IMR-90 (cell line): Measurements from ENCODE around the gene TRAPPC2L.

ENCODE experiments used
- BHLHE40 ChIP-seq: fragments of 150-350 bp; IDR thresholded peaks from 2 replicates; pipeline ENCODE4 v1.6.1; 2016; ENCODE audit warnings: mild to moderate bottlenecking, low read depth, low read length
- CHD1 ChIP-seq: IDR thresholded peaks from 2 replicates; pipeline ENCODE4 v1.6.1; 2012; ENCODE audit warnings: low read depth, low read length, improper control_type of control experiment
- FOS ChIP-seq: fragments of 150-350 bp; IDR thresholded peaks from 2 replicates; pipeline ENCODE4 v1.6.1; 2016; ENCODE audit warnings: low read depth, low read length
- POLR2A ChIP-seq: IDR thresholded peaks from 2 replicates; pipeline ENCODE4 v1.6.1; 2012; ENCODE audit warnings: mild to moderate bottlenecking, low read depth, low read length
- RAD21 ChIP-seq: IDR thresholded peaks from 2 replicates; pipeline ENCODE4 v1.6.1; 2012; ENCODE audit warnings: low read length, improper control_type of control experiment
- RCOR1 ChIP-seq: IDR thresholded peaks from 2 replicates; pipeline ENCODE4 v1.6.1; 2012; ENCODE audit warnings: mild to moderate bottlenecking, low read length, improper control_type of control experiment; ENCODE audit not compliant: insufficient replicate concordance
- RFX5 ChIP-seq: IDR thresholded peaks from 2 replicates; pipeline ENCODE4 v1.8.0; 2012; ENCODE audit warnings: low read depth, mild to moderate bottlenecking, low read length, moderate library complexity
- SMC3 ChIP-seq: fragments of 150-350 bp; IDR thresholded peaks from 2 replicates; pipeline ENCODE4 v1.6.1; 2016; ENCODE audit warnings: low read depth, mild to moderate bottlenecking, antibody characterized with exemption, low read length, moderate library complexity
- TF ChIP-seq, protein P1 (sequence below): conservative IDR thresholded peaks from 2 replicates; pipeline ENCODE4 v1.5.1; 2012; ENCODE audit warnings: mild to moderate bottlenecking, low read depth, low read length, improper control_type of control experiment
- TF ChIP-seq, protein P2 (sequence below): fragments of 150-350 bp; IDR thresholded peaks from 2 replicates; pipeline ENCODE4 v1.6.1; 2017; ENCODE audit warnings: mild to moderate bottlenecking, antibody characterized with exemption, low read length, low read depth
- TF ChIP-seq, protein P3 (sequence below): fragments of 150-350 bp; IDR thresholded peaks from 2 replicates; pipeline ENCODE4 v1.6.1; 2016; ENCODE audit warnings: low read depth, mild to moderate bottlenecking, low read length, moderate library complexity, borderline replicate concordance

DNA sequence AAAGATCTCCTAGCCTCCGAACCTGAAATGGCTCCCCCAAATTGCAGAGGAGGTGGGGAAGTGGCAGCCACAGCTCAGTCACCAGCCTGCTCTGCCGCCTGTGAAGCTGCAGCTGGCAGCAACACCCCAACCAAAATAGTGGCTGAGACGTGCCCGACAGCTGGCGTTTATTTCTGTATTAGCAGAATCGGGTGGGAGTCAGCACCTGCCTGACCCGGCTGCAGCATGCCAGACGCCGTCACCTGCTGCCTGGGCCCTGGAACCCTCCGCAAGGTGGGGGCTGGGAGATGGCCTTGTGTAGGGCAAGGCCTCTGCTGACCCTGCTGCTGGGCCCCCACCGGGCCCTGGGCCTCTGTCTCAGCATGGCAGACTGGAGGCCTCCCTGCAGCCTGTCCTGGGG is 27.0 kb downstream of the TRAPPC2L start:
- TF ChIP-seq CHD1 (no peak), BHLHE40 (no peak), SMC3 (no peak), POLR2A (no peak), RFX5 (no peak), FOS (no peak), RAD21 (no peak), RCOR1 (no peak)
- TF ChIP-seq, protein P1, sequence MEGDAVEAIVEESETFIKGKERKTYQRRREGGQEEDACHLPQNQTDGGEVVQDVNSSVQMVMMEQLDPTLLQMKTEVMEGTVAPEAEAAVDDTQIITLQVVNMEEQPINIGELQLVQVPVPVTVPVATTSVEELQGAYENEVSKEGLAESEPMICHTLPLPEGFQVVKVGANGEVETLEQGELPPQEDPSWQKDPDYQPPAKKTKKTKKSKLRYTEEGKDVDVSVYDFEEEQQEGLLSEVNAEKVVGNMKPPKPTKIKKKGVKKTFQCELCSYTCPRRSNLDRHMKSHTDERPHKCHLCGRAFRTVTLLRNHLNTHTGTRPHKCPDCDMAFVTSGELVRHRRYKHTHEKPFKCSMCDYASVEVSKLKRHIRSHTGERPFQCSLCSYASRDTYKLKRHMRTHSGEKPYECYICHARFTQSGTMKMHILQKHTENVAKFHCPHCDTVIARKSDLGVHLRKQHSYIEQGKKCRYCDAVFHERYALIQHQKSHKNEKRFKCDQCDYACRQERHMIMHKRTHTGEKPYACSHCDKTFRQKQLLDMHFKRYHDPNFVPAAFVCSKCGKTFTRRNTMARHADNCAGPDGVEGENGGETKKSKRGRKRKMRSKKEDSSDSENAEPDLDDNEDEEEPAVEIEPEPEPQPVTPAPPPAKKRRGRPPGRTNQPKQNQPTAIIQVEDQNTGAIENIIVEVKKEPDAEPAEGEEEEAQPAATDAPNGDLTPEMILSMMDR = no peak
- TF ChIP-seq, protein P2, sequence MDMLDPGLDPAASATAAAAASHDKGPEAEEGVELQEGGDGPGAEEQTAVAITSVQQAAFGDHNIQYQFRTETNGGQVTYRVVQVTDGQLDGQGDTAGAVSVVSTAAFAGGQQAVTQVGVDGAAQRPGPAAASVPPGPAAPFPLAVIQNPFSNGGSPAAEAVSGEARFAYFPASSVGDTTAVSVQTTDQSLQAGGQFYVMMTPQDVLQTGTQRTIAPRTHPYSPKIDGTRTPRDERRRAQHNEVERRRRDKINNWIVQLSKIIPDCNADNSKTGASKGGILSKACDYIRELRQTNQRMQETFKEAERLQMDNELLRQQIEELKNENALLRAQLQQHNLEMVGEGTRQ = no peak
- TF ChIP-seq, protein P3, sequence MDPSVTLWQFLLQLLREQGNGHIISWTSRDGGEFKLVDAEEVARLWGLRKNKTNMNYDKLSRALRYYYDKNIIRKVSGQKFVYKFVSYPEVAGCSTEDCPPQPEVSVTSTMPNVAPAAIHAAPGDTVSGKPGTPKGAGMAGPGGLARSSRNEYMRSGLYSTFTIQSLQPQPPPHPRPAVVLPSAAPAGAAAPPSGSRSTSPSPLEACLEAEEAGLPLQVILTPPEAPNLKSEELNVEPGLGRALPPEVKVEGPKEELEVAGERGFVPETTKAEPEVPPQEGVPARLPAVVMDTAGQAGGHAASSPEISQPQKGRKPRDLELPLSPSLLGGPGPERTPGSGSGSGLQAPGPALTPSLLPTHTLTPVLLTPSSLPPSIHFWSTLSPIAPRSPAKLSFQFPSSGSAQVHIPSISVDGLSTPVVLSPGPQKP = no peak
